Transverse colon (tissue), 4 donors: ENCODE data around the gene SLC17A3. TPM values are rescaled to one million over a fixed set of nuclear protein-coding genes. Genes with fewer than 3 reads are reported as not detected.

Source experiments
- DNase-seq: peaks from one replicate; pipeline ENCODE4 v3.0.0-alpha.2; 2019
- H3K27ac ChIP-seq, 4 donors: fragments of 200-600 bp; sonication (generic); 2 replicates each; pipeline ENCODE4 v1.5.1; 2016 to 2018; ENCODE audit warnings: inconsistent platforms in 4 of 4
- H3K27me3 ChIP-seq: fragments of 200-600 bp; sonication (generic); 2 replicates; pipeline ENCODE4 v1.5.1; 2017; ENCODE audit warnings: inconsistent platforms
- H3K36me3 ChIP-seq, 4 donors: fragments of 200-600 bp; sonication (generic); 2 replicates each; pipeline ENCODE4 v1.5.1; 2017 to 2019; ENCODE audit warnings: inconsistent platforms in 4 of 4
- H3K4me1 ChIP-seq, 4 donors: fragments of 200-600 bp; sonication (generic); 2 replicates each; pipeline ENCODE4 v1.5.1; 2017 to 2020; ENCODE audit warnings: inconsistent platforms in 4 of 4
- H3K4me3 ChIP-seq, 4 donors: fragments of 200-600 bp; sonication (generic); 1 replicate in 1 of 4; 2 replicates in 3 of 4; pipeline versions ENCODE4 v1.5.1 to v1.6.1; 2017 to 2019; ENCODE audit warnings: inconsistent platforms in 4 of 4
- H3K9me3 ChIP-seq, 2 donors: fragments of 200-600 bp; sonication (generic); 2 replicates each; pipeline ENCODE4 v1.5.1; 2017 to 2019; ENCODE audit warnings: inconsistent platforms in 2 of 2
- CTCF ChIP-seq, 5 experiments: fragments of 200-600 bp in 3 of 5; fragments of 450-650 bp in 2 of 5; sonication (generic) in 3 of 5; IDR thresholded peaks; 1 replicate in 2 of 5; 2 replicates in 3 of 5; pipeline ENCODE4 v1.5.1; 2016 to 2017; ENCODE audit warnings: antibody characterized with exemption in 5 of 5, inconsistent platforms in 3 of 5, mild to moderate bottlenecking in 2 of 5, moderate library complexity in 1 of 5
- EP300 ChIP-seq: sonication (generic); formaldehyde crosslinking; IDR thresholded peaks from one replicate; pipeline ENCODE4 v1.6.1; 2017; ENCODE audit warnings: antibody characterized with exemption, low read depth
- POLR2A ChIP-seq: fragments of 450-650 bp; IDR thresholded peaks from one replicate; pipeline ENCODE4 v1.6.1; 2016; ENCODE audit warnings: antibody characterized with exemption, mild to moderate bottlenecking, moderate library complexity
- POLR2AphosphoS5 ChIP-seq, 3 donors: sonication (generic); formaldehyde crosslinking; IDR thresholded peaks; one replicate each; pipeline ENCODE4 v1.6.1; 2016; ENCODE audit warnings: antibody characterized with exemption in 3 of 3
- WGBS, 2 donors: methylation state at CpG; one replicate each; pipeline ENCODE4 v1.1.5; 2018; ENCODE audit warnings: low coverage in 1 of 2; 5-methylcytosine and 5-hydroxymethylcytosine counted together
- in situ Hi-C, 4 donors: fragments of 200-750 bp; cut with MboI; loops; one replicate each; pipeline versions ENCODE4 v1.15.0 to v1.15.1; 2017; ENCODE audit warnings: low sequenced_read_pairs in 3 of 4, low pct_ligation_motif_present in 1 of 4, low pct_unique_long_range_greater_than_20kb in 1 of 4
- intact Hi-C: fragments of 100-400 bp; cut with DNase I; formaldehyde crosslinking; loops from one replicate; pipeline ENCODE4 v1.15.1; 2023; ENCODE audit warnings: low total_unique reads
- total RNA-seq, 4 donors: library from RNA; depleted of rRNA; stranded (reverse); fragments of >200 nt; gene quantifications; one replicate each; pipeline ENCODE4 v1.1.0, GENCODE V29; 2016

SLC17A3 gene
- total RNA-seq, 4 donors from 2014 or later: not detected

DNA sequence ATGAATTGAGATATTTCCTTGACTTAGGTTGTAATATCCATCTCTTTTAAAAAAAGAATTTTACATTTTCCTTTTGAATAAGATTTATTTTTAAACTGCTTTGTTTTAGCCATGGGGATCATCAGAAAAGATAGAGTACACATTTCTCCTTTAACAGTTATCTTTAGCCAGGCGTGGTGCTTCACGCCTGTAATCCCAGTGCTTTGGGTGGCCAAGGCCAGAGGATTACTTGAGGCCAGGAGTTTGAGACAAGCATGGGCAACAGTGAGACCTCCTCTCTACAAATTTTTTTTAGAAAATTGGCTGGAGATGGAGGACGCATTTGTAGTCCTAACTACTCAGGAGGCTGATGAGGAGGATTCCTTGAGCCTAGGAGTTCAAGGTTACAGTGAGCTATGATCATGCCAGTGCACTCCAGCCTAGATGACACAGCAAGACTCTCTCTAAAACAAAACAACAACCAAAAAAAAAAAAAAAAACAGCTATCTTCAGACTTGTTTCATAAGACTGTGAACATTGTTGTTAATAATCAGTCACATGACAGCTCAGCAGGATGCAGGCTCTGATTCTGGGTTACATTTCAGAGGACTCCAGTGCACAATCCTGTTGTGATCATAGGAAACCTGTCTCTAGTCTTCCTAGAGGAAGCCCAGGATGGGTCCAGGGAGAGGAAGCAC, 2.0 kb upstream of the SLC17A3 start:
- Histone ChIP-seq H3K36me3 (no peaks in the 10 kb centered on the region), H3K4me1 (no peaks in the 10 kb centered on the region), H3K27me3 (no peaks in the 10 kb centered on the region), H3K4me3 (no peak overlapping the region), H3K27ac (no peak overlapping the region), H3K9me3 (no peaks in the 10 kb centered on the region)
- intact Hi-C loops (no loop called here), in situ Hi-C loops (no loop called here)
- WGBS, 2 donors: 87 to 100% methylated on average over 1 to 3 of the region's 3 CpGs
- no peak for DNase-seq
- TF ChIP-seq POLR2A (no peak), POLR2AphosphoS5 (IDR thresholded peaks at IDR 0.05) (no peak), EP300 (no peak), CTCF (IDR thresholded peaks at IDR 0.05) (no peak)

GRCh38 chr6:25875563-25875905, 1.5 kb upstream of the SLC17A3 start:
- Histone ChIP-seq H3K9me3 (no peaks in the 10 kb centered on the region), H3K4me3 (no peak overlapping the region), H3K27ac (no peak overlapping the region), H3K27me3 (no peaks in the 10 kb centered on the region), H3K36me3 (no peaks in the 10 kb centered on the region), H3K4me1 (no peaks in the 10 kb centered on the region)
- 28 to 61% methylated on average over 3 of the region's 3 CpGs for WGBS, 2 donors
- no peak for DNase-seq
- TF ChIP-seq POLR2AphosphoS5 (IDR thresholded peaks at IDR 0.05) (no peak), EP300 (no peak), CTCF (IDR thresholded peaks at IDR 0.05) (no peak), POLR2A (no peak)
- in situ Hi-C loops: no loop called here
- intact Hi-C loops: no loop called here

DNA sequence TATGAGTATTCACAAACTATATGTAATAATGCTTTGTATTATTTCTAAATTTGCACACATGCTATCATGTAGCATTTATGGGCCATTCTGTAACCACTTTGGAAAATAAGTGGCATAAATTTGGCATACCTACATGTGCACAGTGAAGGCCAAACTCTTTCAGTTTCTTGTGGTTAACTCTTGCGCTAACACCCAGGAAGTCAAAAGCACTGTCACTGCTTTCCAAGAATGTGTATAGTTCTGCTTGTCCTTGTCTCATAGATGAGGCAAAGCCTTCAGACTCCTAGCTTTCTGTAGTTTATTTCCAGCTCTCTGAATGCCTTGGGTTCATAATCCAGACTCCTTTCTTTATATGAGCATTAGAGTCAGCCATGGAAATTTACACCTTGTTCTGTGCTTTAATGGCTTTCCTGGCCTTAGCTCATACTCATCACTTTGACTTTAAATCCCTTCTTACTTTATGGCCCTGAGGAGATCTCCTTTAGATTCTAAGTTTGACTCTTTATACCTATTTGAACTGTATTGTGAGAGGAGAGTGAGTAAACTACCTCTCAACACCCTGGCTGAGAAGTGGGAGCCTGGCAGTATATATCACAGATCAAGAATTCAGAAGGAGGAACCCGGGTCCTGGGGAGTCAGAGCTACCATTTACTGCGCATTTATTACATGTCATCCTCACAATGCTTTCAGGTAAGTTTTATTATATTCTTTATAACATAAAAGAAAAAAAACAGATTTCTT, 949 bp upstream of the SLC17A3 start:
- Histone ChIP-seq H3K9me3 (no peaks in the 10 kb centered on the region), H3K4me1 (no peaks in the 10 kb centered on the region), H3K4me3 (no peak overlapping the region), H3K27me3 (no peaks in the 10 kb centered on the region), H3K36me3 (no peaks in the 10 kb centered on the region), H3K27ac (no peak overlapping the region)
- TF ChIP-seq EP300 (no peak), CTCF (IDR thresholded peaks at IDR 0.05) (no peak), POLR2A (no peak)
- intact Hi-C loops (no loop called here), in situ Hi-C loops (no loop called here)
- 72 to 89% methylated on average over 3 of the region's 3 CpGs for WGBS, 2 donors
- DNase-seq: no peak

DNA sequence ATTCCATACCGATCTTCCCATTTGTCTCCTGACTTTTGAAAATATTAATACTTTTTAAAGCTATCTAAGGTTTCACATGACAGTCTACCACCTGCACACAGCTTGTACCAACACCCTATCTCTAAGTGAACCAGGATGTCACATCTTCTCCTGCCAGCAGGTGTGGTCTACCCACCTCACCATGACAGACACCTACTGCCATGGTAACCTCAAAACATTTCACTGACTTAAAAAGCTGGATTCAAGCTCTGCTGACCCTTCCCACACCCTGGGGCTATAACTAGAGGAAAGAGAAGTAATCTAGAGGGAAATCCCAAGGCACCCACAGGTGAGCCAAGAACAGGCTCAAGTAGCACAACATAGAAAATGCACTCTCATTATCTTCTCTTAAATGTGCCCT, 1.2 kb downstream of the SLC17A3 start:
- no peak overlapping the region for H3K27ac ChIP-seq
- H3K36me3 ChIP-seq: no peaks in the 10 kb centered on the region
- intact Hi-C loops: no loop called here
- no peaks in the 10 kb centered on the region for H3K4me1 ChIP-seq
- H3K27me3 ChIP-seq: no peaks in the 10 kb centered on the region
- DNase-seq: no peak
- H3K9me3 ChIP-seq: no peaks in the 10 kb centered on the region
- in situ Hi-C loops: no loop called here
- no peak overlapping the region for H3K4me3 ChIP-seq
- WGBS, 2 donors: 96 to 100% methylated on average over 1 of the region's 1 CpG
- TF ChIP-seq POLR2A (no peak), CTCF (IDR thresholded peaks at IDR 0.05) (no peak), POLR2AphosphoS5 (IDR thresholded peaks at IDR 0.05) (no peak), EP300 (no peak)
